Endothelial cell of umbilical vein (primary cell): ENCODE results near the gene NR2F2. TPM values are rescaled to one million over a fixed set of nuclear protein-coding genes. Genes with fewer than 3 reads are reported as not detected.
A peak's percentile ranks its signal among the peaks of the same experiment; 100 is the strongest.

Experiments
- BruUV-seq: library from RNA; stranded (reverse); fragments of 400-500 nt; replicated peaks from 2 replicates; lab custom pipeline; 2021; lab: Mats Ljungman, UMichigan
- CTCF ChIA-PET: fragments of 300-600, 350-600 bp; sonication (Branson Sonifier 250); formaldehyde crosslinking; loops from one replicate; lab custom pipeline; 2021; ENCODE audit warnings: antibody characterized with exemption, inconsistent platforms; lab: Charles Lee
- POLR2A ChIA-PET: fragments of 300-600, 350-600 bp; sonication (Branson Sonifier 250); formaldehyde crosslinking; loops from one replicate; lab custom pipeline; 2021; ENCODE audit warnings: antibody characterized with exemption, inconsistent platforms; lab: Charles Lee
- DNase-seq: peaks from one replicate; pipeline ENCODE4 v3.0.0-alpha.2; 2011; ENCODE audit warnings: low read depth, low spot score
- FAIRE-seq: peaks from 2 replicates; lab custom pipeline; 2011; peaks lifted over from hg19 to GRCh38; lab: Jason Lieb, UNC
- H2AFZ ChIP-seq: 2 replicates; pipeline ENCODE4 v1.6.0; 2012; ENCODE audit warnings: low read depth, low read length, control low read depth, inconsistent platforms
- H3K27ac ChIP-seq: 2 replicates; pipeline ENCODE4 v1.5.1; 2011; ENCODE audit warnings: low read depth, mild to moderate bottlenecking, control low read depth, low read length, moderate library complexity; ENCODE audit not compliant: insufficient read depth
- H3K27me3 ChIP-seq, 2 experiments: 2 replicates each; pipeline versions ENCODE4 v1.6.0 to v1.6.1; 2011; ENCODE audit warnings: low read length in 2 of 2, mixed read lengths in 1 of 2; ENCODE audit not compliant: control insufficient read depth in 2 of 2, insufficient read depth in 2 of 2
- H3K36me3 ChIP-seq, 2 experiments: 2 replicates in 1 of 2; 3 replicates in 1 of 2; pipeline ENCODE4 v1.5.1; 2011; ENCODE audit warnings: low read length in 2 of 2, mild to moderate bottlenecking in 1 of 2, moderate library complexity in 1 of 2; ENCODE audit not compliant: control insufficient read depth in 2 of 2, insufficient read depth in 2 of 2; ENCODE audit errors: extremely low read depth in 1 of 2
- H3K4me1 ChIP-seq: 3 replicates; pipeline ENCODE4 v1.5.1; 2011; ENCODE audit warnings: mild to moderate bottlenecking, low read length; ENCODE audit not compliant: control insufficient read depth, insufficient read depth; ENCODE audit errors: extremely low read depth
- H3K4me2 ChIP-seq: 2 replicates; pipeline ENCODE4 v1.6.1; 2011; ENCODE audit warnings: low read length, control low read depth, mixed read lengths; ENCODE audit not compliant: insufficient read depth
- H3K4me3 ChIP-seq, 3 experiments: fragments of 200-600 bp in 1 of 3; sonication (generic), shearing (Covaris generic) in 1 of 3; replicated peaks in 1 of 3; 2 replicates each; pipeline ENCODE4 v1.5.1; 2011 to 2016; ENCODE audit warnings: control low read depth in 3 of 3, low read length in 3 of 3, mild to moderate bottlenecking in 2 of 3, inconsistent platforms in 1 of 3, low read depth in 1 of 3, moderate library complexity in 1 of 3; ENCODE audit not compliant: insufficient read depth in 1 of 3
- H3K79me2 ChIP-seq: 2 replicates; pipeline ENCODE4 v1.6.0; 2012; ENCODE audit warnings: low read length, inconsistent platforms; ENCODE audit not compliant: control insufficient read depth, insufficient read depth
- H3K9ac ChIP-seq: replicated peaks from 2 replicates; pipeline ENCODE3; 2011; ENCODE audit warnings: low read length, control low read depth; ENCODE audit not compliant: insufficient read depth; ENCODE audit errors: extremely low read depth
- H3K9me1 ChIP-seq: replicated peaks from 3 replicates; pipeline ENCODE4 v1.6.0; 2011; ENCODE audit warnings: mild to moderate bottlenecking, low read length; ENCODE audit not compliant: control insufficient read depth, insufficient read depth; ENCODE audit errors: extremely low read depth
- H3K9me3 ChIP-seq: replicated peaks from 2 replicates; pipeline ENCODE4 v1.5.1; 2012; ENCODE audit warnings: low read length, inconsistent platforms; ENCODE audit not compliant: control insufficient read depth, insufficient read depth
- H4K20me1 ChIP-seq: replicated peaks from 2 replicates; pipeline ENCODE3; 2011; ENCODE audit warnings: mild to moderate bottlenecking, low read length; ENCODE audit not compliant: control insufficient read depth, insufficient read depth; ENCODE audit errors: extremely low read depth
- CTCF ChIP-seq, 2 donors: IDR thresholded peaks; 1 replicate in 1 of 2; 2 replicates in 1 of 2; pipeline ENCODE4 v1.5.1; 2011; ENCODE audit warnings: low read length in 2 of 2, mild to moderate bottlenecking in 2 of 2, moderate library complexity in 2 of 2, control low read depth in 1 of 2, inconsistent platforms in 1 of 2, low read depth in 1 of 2; ENCODE audit not compliant: insufficient read depth in 1 of 2; ENCODE audit errors: extremely low read depth in 1 of 2
- EZH2 ChIP-seq: IDR thresholded peaks from 2 replicates; pipeline ENCODE4 v1.6.1; 2012; ENCODE audit warnings: borderline replicate concordance, low read depth, mild to moderate bottlenecking, moderate library complexity, low read length, inconsistent platforms; ENCODE audit not compliant: severe bottlenecking
- FOS ChIP-seq: IDR thresholded peaks from 2 replicates; pipeline ENCODE4 v1.6.1; 2011; ENCODE audit warnings: mild to moderate bottlenecking, low read length, moderate library complexity, borderline replicate concordance; ENCODE audit not compliant: insufficient read depth
- GATA2 ChIP-seq: IDR thresholded peaks from 2 replicates; pipeline ENCODE4 v1.7.0; 2011; ENCODE audit warnings: low read depth, mild to moderate bottlenecking, moderate library complexity, mixed read lengths, low read length; ENCODE audit not compliant: insufficient read length, insufficient read depth
- JUN ChIP-seq: IDR thresholded peaks from 2 replicates; pipeline ENCODE4 v1.6.1; 2011; ENCODE audit warnings: borderline replicate concordance, low read depth; ENCODE audit not compliant: insufficient read length, insufficient read depth
- MAX ChIP-seq: IDR thresholded peaks from 2 replicates; pipeline ENCODE4 v1.6.1; 2011; ENCODE audit not compliant: insufficient read depth, insufficient read length
- MYC ChIP-seq: IDR thresholded peaks from one replicate; pipeline ENCODE4 v1.6.1; 2011; ENCODE audit warnings: mild to moderate bottlenecking, low read depth, low read length
- POLR2A ChIP-seq: IDR thresholded peaks from 2 replicates; pipeline ENCODE4 v1.6.1; 2012; ENCODE audit warnings: low read depth, mild to moderate bottlenecking, control low read depth, low read length
- POLR2AphosphoS5 ChIP-seq: IDR thresholded peaks from 2 replicates; pipeline ENCODE4 v1.6.1; 2012; ENCODE audit warnings: low read depth, mild to moderate bottlenecking, control low read depth, low read length, moderate library complexity; ENCODE audit not compliant: insufficient read depth
- dilution Hi-C: fragments of 300-500 bp; cut with MboI; formaldehyde crosslinking; loops from one replicate; pipeline ENCODE4 v1.15.0; 2019; ENCODE audit warnings: low sequenced_read_pairs; ENCODE audit not compliant: extremely low pct_ligation_motif_present
- intact Hi-C: fragments of 100-400 bp; cut with micrococcal nuclease; formaldehyde crosslinking; loops from one replicate; pipeline ENCODE4 v1.10.0; 2022
- polyA plus RNA-seq, 4 experiments: library from polyadenylated mRNA; depleted of rRNA in 3 of 4; stranded (reverse) in 3 of 4; unstranded in 1 of 4; fragments of >200 nt; gene quantifications; 2 replicates each; pipeline versions ENCODE4 v1.2.1 to v1.2.3, GENCODE V29; 2011 to 2012; ENCODE audit warnings: missing spikeins in 1 of 4
- total RNA-seq: library from RNA; stranded (reverse); gene quantifications from 2 replicates; pipeline ENCODE4 v1.2.3, GENCODE V29; 2021

NR2F2 gene
- total and polyA plus RNA-seq, 2 donors (not counting 3 experiments of a cell fraction or from before 2014, with no cell fraction given): 105 to 182 TPM

GRCh38 chr15:96327155-96327741 is 3.3 kb upstream of the NR2F2 start:
- Histone ChIP-seq H2AFZ (no peak overlapping the region), H3K4me3 (peak overlapping the region; percentile 63 to 89 (median 71)), H3K9me3 (no peaks in the 10 kb centered on the region), H4K20me1 (no peaks in the 10 kb centered on the region), H3K27ac (peak overlapping the region; percentile 85), H3K36me3 (peaks cover 1 to 3% of the 10 kb centered on the region in 2 experiments), H3K79me2 (peaks cover 95% of the 10 kb centered on the region), H3K9me1 (no peaks in the 10 kb centered on the region), H3K9ac (peak overlapping the region; percentile 97), H3K27me3 (no peaks in the 10 kb centered on the region), H3K4me1 (peaks cover 55% of the 10 kb centered on the region), H3K4me2 (peak overlapping the region; percentile 88)
- intact Hi-C loops: loop anchor here (1.0 to 5.0 kb wide), 14 partner anchors 394 to 1745 kb away; no protein-coding TSS in a partner anchor
- dilution Hi-C loops: loop anchor here (25.0 kb wide), 1 partner anchor 1015 kb away; no protein-coding TSS in a partner anchor
- FAIRE-seq: peak; percentile 76
- CTCF ChIA-PET: interaction anchor here (0.6 to 4.7 kb wide), 67 partner anchors 9 to 1750 kb away, joined by 3 to 37 read pairs (median 5); no protein-coding TSS in a partner anchor
- POLR2A ChIA-PET: interaction anchor here (0.5 to 3.1 kb wide), 19 partner anchors 9 to 1658 kb away, joined by 3 to 23 read pairs (median 5); no protein-coding TSS in a partner anchor
- DNase-seq: peak; percentile 94
- TF ChIP-seq CTCF (IDR thresholded peaks at IDR 0.05; ENCODE audit: extremely low read depth in 1 of 2, insufficient read depth in 1 of 2, low read depth in 1 of 2, low read length in 2 of 2): peak; percentile 49 to 60
- TF ChIP-seq FOS: no peak
- no peak for TF ChIP-seq EZH2
- no peak for TF ChIP-seq POLR2AphosphoS5
- TF ChIP-seq POLR2A: peak; percentile 69
- no peak for TF ChIP-seq GATA2
- TF ChIP-seq MAX: no peak
- no peak for TF ChIP-seq MYC
- no peak for TF ChIP-seq JUN
- no TSS peak for BruUV-seq
